HFFc6 (cell line): ENCODE measurements around the gene SBDS. TPM values are rescaled to one million over a fixed set of nuclear protein-coding genes. Genes with fewer than 3 reads are reported as not detected.
A peak's percentile ranks its signal among the peaks of the same experiment; 100 is the strongest.

Experiments used
- DNase-seq: peaks from one replicate; pipeline ENCODE4 v3.0.0-alpha.2; 2018
- H3K27ac Mint-ChIP-seq: 2 replicates; pipeline ENCODE4 v1.8.0; 2020; ENCODE audit warnings: mild to moderate bottlenecking, mixed read lengths
- H3K27me3 Mint-ChIP-seq: 2 replicates; pipeline ENCODE4 v1.8.0; 2021; ENCODE audit warnings: mild to moderate bottlenecking, moderate library complexity, mixed read lengths; ENCODE audit not compliant: insufficient read depth
- H3K36me3 Mint-ChIP-seq: 2 replicates; pipeline ENCODE4 v1.8.0; 2021; ENCODE audit warnings: low read depth, mixed read lengths
- H3K4me1 Mint-ChIP-seq: 2 replicates; pipeline ENCODE4 v1.8.0; 2020; ENCODE audit warnings: low read depth, mixed read lengths
- H3K4me3 Mint-ChIP-seq: 2 replicates; pipeline ENCODE4 v1.8.0; 2020; ENCODE audit warnings: mild to moderate bottlenecking, moderate library complexity, mixed read lengths
- H3K9me3 Mint-ChIP-seq: 2 replicates; pipeline ENCODE4 v1.8.0; 2020; ENCODE audit warnings: mild to moderate bottlenecking, mixed read lengths
- total RNA-seq, 6 experiments: library from RNA; stranded (reverse); fragmentation: NEBNext Ultra II Directional; extraction: Animal tissue kit (Norgen Biotek cat#: 25700); gene quantifications; 2 replicates in 1 of 6; 3 replicates in 5 of 6; pipeline ENCODE4 v1.2.3, GENCODE V29; 2021
- TF ChIP-seq, protein P1 (sequence below): fragments of 200-600 bp; sonication (generic); IDR thresholded peaks from 2 replicates; pipeline ENCODE4 v1.5.0; 2021; ENCODE audit warnings: antibody characterized with exemption, mild to moderate bottlenecking

SBDS gene
- total RNA-seq, 6 experiments from 2014 or later: 164 to 212 (median 168) TPM

- no peak overlapping the region for H3K4me3 Mint-ChIP-seq
- no peak overlapping the region for H3K27ac Mint-ChIP-seq
- peaks cover 30% of the 10 kb centered on the region for H3K4me1 Mint-ChIP-seq
- DNase-seq: no peak
- peaks cover 6% of the 10 kb centered on the region for H3K27me3 Mint-ChIP-seq
- H3K9me3 Mint-ChIP-seq: no peaks in the 10 kb centered on the region
- TF ChIP-seq, protein P1, sequence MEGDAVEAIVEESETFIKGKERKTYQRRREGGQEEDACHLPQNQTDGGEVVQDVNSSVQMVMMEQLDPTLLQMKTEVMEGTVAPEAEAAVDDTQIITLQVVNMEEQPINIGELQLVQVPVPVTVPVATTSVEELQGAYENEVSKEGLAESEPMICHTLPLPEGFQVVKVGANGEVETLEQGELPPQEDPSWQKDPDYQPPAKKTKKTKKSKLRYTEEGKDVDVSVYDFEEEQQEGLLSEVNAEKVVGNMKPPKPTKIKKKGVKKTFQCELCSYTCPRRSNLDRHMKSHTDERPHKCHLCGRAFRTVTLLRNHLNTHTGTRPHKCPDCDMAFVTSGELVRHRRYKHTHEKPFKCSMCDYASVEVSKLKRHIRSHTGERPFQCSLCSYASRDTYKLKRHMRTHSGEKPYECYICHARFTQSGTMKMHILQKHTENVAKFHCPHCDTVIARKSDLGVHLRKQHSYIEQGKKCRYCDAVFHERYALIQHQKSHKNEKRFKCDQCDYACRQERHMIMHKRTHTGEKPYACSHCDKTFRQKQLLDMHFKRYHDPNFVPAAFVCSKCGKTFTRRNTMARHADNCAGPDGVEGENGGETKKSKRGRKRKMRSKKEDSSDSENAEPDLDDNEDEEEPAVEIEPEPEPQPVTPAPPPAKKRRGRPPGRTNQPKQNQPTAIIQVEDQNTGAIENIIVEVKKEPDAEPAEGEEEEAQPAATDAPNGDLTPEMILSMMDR: no peak
- peaks cover 23% of the 10 kb centered on the region for H3K36me3 Mint-ChIP-seq
These were observed 34.3 kb downstream of the SBDS start for GRCh38 chr7:66961096-66961495.

DNA sequence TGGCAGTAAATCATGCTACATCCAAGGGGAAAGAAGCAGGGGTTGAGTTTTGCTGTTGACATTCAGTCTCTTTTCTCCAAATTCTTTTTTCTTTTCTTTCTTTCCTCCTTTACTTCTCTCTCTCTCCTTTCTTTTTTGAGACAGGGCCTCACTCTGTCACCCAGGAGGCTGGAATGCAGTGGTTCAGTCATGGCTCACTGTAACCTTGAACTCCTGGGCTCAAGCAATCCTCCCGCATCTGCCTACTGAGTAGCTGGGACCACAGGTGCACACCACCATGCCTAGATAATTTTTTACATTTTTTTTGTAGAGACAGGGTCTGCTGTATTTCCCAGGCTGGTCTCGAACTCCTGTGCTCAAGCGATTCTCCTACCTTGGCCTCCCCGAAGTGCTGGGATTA is 35.2 kb downstream of the SBDS start:
- no peaks in the 10 kb centered on the region for H3K9me3 Mint-ChIP-seq
- H3K27me3 Mint-ChIP-seq: peaks cover 6% of the 10 kb centered on the region
- TF ChIP-seq, protein P1: no peak
- no peak overlapping the region for H3K27ac Mint-ChIP-seq
- DNase-seq: no peak
- peaks cover 26% of the 10 kb centered on the region for H3K36me3 Mint-ChIP-seq
- no peak overlapping the region for H3K4me3 Mint-ChIP-seq
- H3K4me1 Mint-ChIP-seq: peaks cover 30% of the 10 kb centered on the region

GRCh38 chr7:66958538-66959350 is 36.6 kb downstream of the SBDS start:
- Mint-ChIP-seq H3K4me1 (peaks cover 20% of the 10 kb centered on the region), H3K36me3 (peaks cover 26% of the 10 kb centered on the region), H3K9me3 (no peaks in the 10 kb centered on the region), H3K27me3 (no peaks in the 10 kb centered on the region; the same call in 1 of the 2 replicates), H3K27ac (no peak overlapping the region; the same call in 1 of the 2 replicates), H3K4me3 (no peak overlapping the region)
- no peak for DNase-seq
- TF ChIP-seq, protein P1: no peak

DNA sequence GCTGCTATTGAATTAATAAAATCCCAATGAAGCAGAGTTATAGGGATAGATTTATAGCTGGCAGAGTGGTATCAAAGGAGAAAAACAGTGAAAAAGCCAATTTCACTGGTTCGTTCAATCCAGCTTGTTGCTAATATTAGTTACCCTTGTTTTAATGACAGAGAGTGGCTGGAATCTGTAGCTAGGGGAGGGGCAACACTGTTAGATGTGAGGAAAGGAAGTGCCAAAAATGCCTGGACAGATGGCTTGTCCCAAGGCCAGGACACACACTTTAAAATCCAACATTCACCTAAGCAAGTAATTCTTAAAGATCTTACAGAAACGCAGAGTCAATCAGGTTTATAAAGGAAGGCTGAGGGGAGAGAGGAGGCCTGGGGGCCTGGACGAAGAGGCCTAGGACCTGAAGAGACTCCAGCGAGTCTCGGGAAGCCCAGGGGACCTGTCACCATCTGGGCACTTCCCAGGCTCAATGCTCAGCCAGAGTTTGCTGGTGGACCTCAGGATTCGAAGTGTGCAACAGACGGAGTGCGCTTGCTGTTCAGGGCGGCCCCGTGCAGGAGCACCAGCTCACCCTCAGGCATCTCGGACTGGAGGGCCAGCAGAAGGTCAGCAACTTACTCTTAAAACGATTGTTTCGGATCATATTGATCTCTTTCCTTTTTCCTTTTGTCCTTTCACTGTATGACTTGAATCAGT is 37.6 kb downstream of the SBDS start:
- H3K27me3 Mint-ChIP-seq: no peaks in the 10 kb centered on the region; the same call in 1 of the 2 replicates
- peaks cover 34% of the 10 kb centered on the region for H3K36me3 Mint-ChIP-seq
- H3K27ac Mint-ChIP-seq: peak overlapping the region; percentile 75
- H3K4me3 Mint-ChIP-seq: peak overlapping the region; percentile 20
- TF ChIP-seq, protein P1: no peak
- peak; percentile 23 for DNase-seq
- no peaks in the 10 kb centered on the region for H3K9me3 Mint-ChIP-seq
- peaks cover 28% of the 10 kb centered on the region for H3K4me1 Mint-ChIP-seq

DNA sequence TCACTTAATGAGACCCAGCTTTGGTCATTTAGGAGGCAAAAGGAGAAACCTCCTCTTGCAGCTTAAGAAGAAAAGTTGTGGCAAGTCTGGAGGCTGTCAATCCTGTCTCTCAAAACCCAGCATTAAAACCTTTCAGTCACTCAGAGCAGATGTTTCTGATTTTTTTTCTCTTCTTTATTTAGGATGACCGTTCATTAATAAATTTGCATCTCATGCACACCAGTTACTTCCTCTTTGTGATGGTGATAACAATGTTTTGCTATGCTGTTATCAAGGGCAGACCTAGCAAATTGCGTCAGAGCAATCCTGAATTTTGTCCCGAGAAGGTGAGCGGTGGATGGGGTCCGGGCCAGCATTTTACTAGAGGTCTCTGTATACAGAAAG is 42.4 kb downstream of the SBDS start:
- TF ChIP-seq, protein P1: no peak
- peaks cover 38% of the 10 kb centered on the region for H3K36me3 Mint-ChIP-seq
- H3K27ac Mint-ChIP-seq: peak overlapping the region; percentile 73
- no peaks in the 10 kb centered on the region; the same call in 1 of the 2 replicates for H3K27me3 Mint-ChIP-seq
- peaks cover 37% of the 10 kb centered on the region for H3K4me1 Mint-ChIP-seq
- DNase-seq: no peak
- H3K4me3 Mint-ChIP-seq: peak overlapping the region; percentile 59
- H3K9me3 Mint-ChIP-seq: no peaks in the 10 kb centered on the region
